T47D (cell line): ENCODE results near the gene ST6GALNAC2.
"Not testable (repeated sequence)": the region's sequence is repeated elsewhere in the genome, so short reads cannot be mapped to it uniquely, and the experiment has no call there.

Source experiments
- DNase-seq, 2 experiments: peaks; one replicate each; pipeline versions ENCODE4 v3.0.0 to v3.0.0-alpha.2; 2011 to 2012; ENCODE audit warnings: low read depth in 1 of 2, low spot score in 1 of 2
- JUND ChIP-seq: IDR thresholded peaks from 2 replicates; pipeline ENCODE4 v1.6.1; 2012; ENCODE audit warnings: low read depth
- in situ Hi-C: cut with HindIII; loops from 2 replicates; pipeline ENCODE4 v1.10.0; 2016; ENCODE audit warnings: low sequenced_read_pairs, low pct_unique_long_range_greater_than_20kb

ST6GALNAC2 gene

GRCh38 chr17:76527430-76528111 is 58.1 kb downstream of the ST6GALNAC2 start:
- no peak for DNase-seq
- in situ Hi-C loops = no loop called here
- TF ChIP-seq JUND = no peak

GRCh38 chr17:76527016-76527415 is 58.6 kb downstream of the ST6GALNAC2 start:
- in situ Hi-C loops, DNase-seq: not testable (repeated sequence)

- in situ Hi-C loops, DNase-seq: not testable (repeated sequence)
Observed at GRCh38 chr17:76525513-76525833, 60.2 kb downstream of the ST6GALNAC2 start.

- in situ Hi-C loops = no loop called here
- peak in 1 of 2 experiments; percentile 77 for DNase-seq
- TF ChIP-seq JUND = no peak
Observed at GRCh38 chr17:76524598-76525512, 60.8 kb downstream of the ST6GALNAC2 start.

- peak; percentile 79 to 88 for DNase-seq
- in situ Hi-C loops = no loop called here
- TF ChIP-seq JUND = no peak
Observed at GRCh38 chr17:76523084-76524037, 62.3 kb downstream of the ST6GALNAC2 start.

GRCh38 chr17:76521683-76522082 is 64.0 kb downstream of the ST6GALNAC2 start:
- in situ Hi-C loops, DNase-seq: not testable (repeated sequence)

GRCh38 chr17:76521262-76521661 is 64.4 kb downstream of the ST6GALNAC2 start:
- TF ChIP-seq JUND = no peak
- in situ Hi-C loops = no loop called here
- no peak for DNase-seq

- in situ Hi-C loops = no loop called here
- TF ChIP-seq JUND = no peak
- no peak for DNase-seq
Observed at GRCh38 chr17:76519048-76519966, 66.4 kb downstream of the ST6GALNAC2 start.

GRCh38 chr17:76517638-76518038 is 68.0 kb downstream of the ST6GALNAC2 start:
- no peak for TF ChIP-seq JUND
- in situ Hi-C loops = no loop called here
- DNase-seq = peak in 1 of 2 experiments; percentile 48
